Fibroblast of villous mesenchyme (primary cell): ENCODE data around the gene KCNMA1. TPM values are rescaled to one million over a fixed set of nuclear protein-coding genes. Genes with fewer than 3 reads are reported as not detected.

Experiments used
- DNase-seq: peaks from one replicate; pipeline ENCODE4 v3.0.0-alpha.2; 2010; ENCODE audit warnings: low read depth
- H3K4me3 ChIP-seq: 2 replicates; pipeline ENCODE4 v1.5.1; 2011; ENCODE audit warnings: low read depth, mild to moderate bottlenecking, low read length
- CTCF ChIP-seq: IDR thresholded peaks from 2 replicates; pipeline ENCODE4 v1.5.1; 2012; ENCODE audit warnings: low read depth, mild to moderate bottlenecking, low read length; ENCODE audit not compliant: insufficient read depth
- total RNA-seq: library from RNA; depleted of rRNA; stranded (reverse); fragments of >200 nt; gene quantifications from 2 replicates; pipeline ENCODE4 v1.2.3, GENCODE V29; 2012

Gene KCNMA1
- total RNA-seq, 1 donor: 36.7 TPM

GRCh38 chr10:77396290-77396689, 241.3 kb downstream of the KCNMA1 start:
- H3K4me3 ChIP-seq: no peak overlapping the region
- TF ChIP-seq CTCF: no peak
- DNase-seq: no peak

GRCh38 chr10:77393821-77394501, 243.6 kb downstream of the KCNMA1 start:
- H3K4me3 ChIP-seq: no peak overlapping the region
- DNase-seq: no peak
- no peak for TF ChIP-seq CTCF

- no peak overlapping the region for H3K4me3 ChIP-seq
- no peak for TF ChIP-seq CTCF
- DNase-seq: no peak
Observed at GRCh38 chr10:77393411-77393810, 244.2 kb downstream of the KCNMA1 start.

- peak; percentile 80 for DNase-seq
- TF ChIP-seq CTCF: no peak
- H3K4me3 ChIP-seq: no peak overlapping the region
Observed at GRCh38 chr10:77392851-77393250, 244.8 kb downstream of the KCNMA1 start.

- H3K4me3 ChIP-seq: no peak overlapping the region
- TF ChIP-seq CTCF: no peak
- peak; percentile 52 for DNase-seq
Observed at GRCh38 chr10:77392236-77392721, 245.3 kb downstream of the KCNMA1 start.

- no peak overlapping the region for H3K4me3 ChIP-seq
- peak; percentile 81 for TF ChIP-seq CTCF
- DNase-seq: peak; percentile 86
Observed at GRCh38 chr10:77391605-77392235, 245.9 kb downstream of the KCNMA1 start.
